H1 (cell line): Measurements from ENCODE around the gene SAP30L. TPM values are rescaled to one million over a fixed set of nuclear protein-coding genes. Genes with fewer than 3 reads are reported as not detected.

Experiments
- CTCF ChIA-PET: fragments of 300-600 bp; sonication (Branson Sonifier 250); formaldehyde crosslinking; loops from one replicate; lab custom pipeline; 2021; ENCODE audit not compliant: partially characterized antibody; lab: Charles Lee
- POLR2A ChIA-PET: fragments of 300-600 bp; sonication (Branson Sonifier 250); formaldehyde crosslinking; loops from one replicate; lab custom pipeline; 2021; ENCODE audit warnings: inconsistent platforms; ENCODE audit not compliant: partially characterized antibody; lab: Charles Lee
- DNase-seq, 2 experiments: peaks; one replicate each; pipeline versions ENCODE4 v3.0.0 to v3.0.0-alpha.2; 2010 to 2022; ENCODE audit warnings: low spot score in 2 of 2, low read depth in 1 of 2, mixed read lengths in 1 of 2
- FAIRE-seq: peaks from 2 replicates; lab custom pipeline; 2011; peaks lifted over from hg19 to GRCh38; lab: Jason Lieb, UNC
- H2AFZ ChIP-seq: 2 replicates; pipeline ENCODE4 v1.8.1; 2012; ENCODE audit warnings: low read length, inconsistent platforms
- H2AK5ac ChIP-seq: 2 replicates; pipeline ENCODE4 v1.6.1; 2013; ENCODE audit warnings: low read depth, low read length
- H2BK120ac ChIP-seq: replicated peaks from 2 replicates; pipeline ENCODE3; 2013; ENCODE audit warnings: low read depth, low read length, inconsistent platforms
- H2BK12ac ChIP-seq: 2 replicates; pipeline ENCODE4 v1.6.1; 2013; ENCODE audit warnings: low read depth, low read length
- H2BK15ac ChIP-seq: 2 replicates; pipeline ENCODE4 v1.6.1; 2013; ENCODE audit warnings: low read length
- H2BK20ac ChIP-seq: 2 replicates; pipeline ENCODE4 v1.6.1; 2013; ENCODE audit warnings: low read length
- H2BK5ac ChIP-seq: 2 replicates; pipeline ENCODE4 v1.6.1; 2013; ENCODE audit warnings: low read depth, low read length
- H3K14ac ChIP-seq: 2 replicates; pipeline ENCODE4 v1.6.1; 2013; ENCODE audit warnings: inconsistent platforms; ENCODE audit not compliant: insufficient read length
- H3K18ac ChIP-seq: 2 replicates; pipeline ENCODE4 v1.6.1; 2013; ENCODE audit warnings: low read length; ENCODE audit errors: extremely low read depth
- H3K23ac ChIP-seq: 2 replicates; pipeline ENCODE4 v1.6.1; 2013; ENCODE audit warnings: inconsistent platforms; ENCODE audit not compliant: insufficient read length
- H3K23me2 ChIP-seq: 2 replicates; pipeline ENCODE4 v1.6.1; 2013; ENCODE audit warnings: low read depth, low read length
- H3K27ac ChIP-seq: 2 replicates; pipeline ENCODE4 v1.6.1; 2011; ENCODE audit warnings: low read depth, low read length, inconsistent platforms
- H3K27me3 ChIP-seq, 4 experiments: replicated peaks in 1 of 4; 1 replicate in 1 of 4; 2 replicates in 3 of 4; pipeline versions ENCODE4 v1.6.1 to v1.8.1; 2011 to 2013; ENCODE audit warnings: low read length in 3 of 4, mild to moderate bottlenecking in 3 of 4, inconsistent platforms in 2 of 4, mixed read lengths in 2 of 4, moderate library complexity in 1 of 4; ENCODE audit not compliant: control insufficient read depth in 3 of 4, insufficient read depth in 3 of 4; ENCODE audit errors: extremely low read depth in 1 of 4
- H3K36me3 ChIP-seq, 4 experiments: 2 replicates each; pipeline versions ENCODE4 v1.6.1 to v1.8.1; 2011 to 2013; ENCODE audit warnings: mild to moderate bottlenecking in 4 of 4, low read length in 3 of 4, moderate library complexity in 2 of 4, control low read depth in 1 of 4, inconsistent platforms in 1 of 4; ENCODE audit not compliant: insufficient read depth in 4 of 4, control insufficient read depth in 2 of 4
- H3K4ac ChIP-seq: replicated peaks from 2 replicates; pipeline ENCODE3; 2013; ENCODE audit warnings: low read length, low read depth, mixed read lengths, inconsistent platforms; ENCODE audit not compliant: insufficient read length
- H3K4me1 ChIP-seq, 4 experiments: replicated peaks in 1 of 4; 1 replicate in 1 of 4; 2 replicates in 3 of 4; pipeline versions ENCODE4 v1.6.1 to v1.8.1; 2011 to 2013; ENCODE audit warnings: low read length in 3 of 4, inconsistent platforms in 2 of 4, mixed read lengths in 1 of 4; ENCODE audit not compliant: insufficient read depth in 4 of 4, control insufficient read depth in 3 of 4
- H3K4me2 ChIP-seq, 2 experiments: 2 replicates each; pipeline versions ENCODE4 v1.6.1 to v1.8.1; 2011 to 2013; ENCODE audit warnings: low read depth in 2 of 2, low read length in 2 of 2, control low read depth in 1 of 2, inconsistent platforms in 1 of 2, mild to moderate bottlenecking in 1 of 2; ENCODE audit not compliant: insufficient read depth in 1 of 2
- H3K4me3 ChIP-seq, 4 experiments: fragments of 200-600, 300-600 bp in 1 of 4; sonication (generic), shearing (Covaris generic), sonication (Bioruptor Twin) in 1 of 4; 2 replicates each; pipeline versions ENCODE4 v1.5.1 to v1.8.1; 2011 to 2016; ENCODE audit warnings: low read length in 4 of 4, low read depth in 3 of 4, control low read depth in 2 of 4, inconsistent platforms in 2 of 4, mild to moderate bottlenecking in 2 of 4, mixed read lengths in 1 of 4, moderate library complexity in 1 of 4; ENCODE audit not compliant: insufficient read depth in 2 of 4; ENCODE audit errors: extremely low read depth in 1 of 4
- H3K56ac ChIP-seq: replicated peaks from 2 replicates; pipeline ENCODE3; 2013; ENCODE audit warnings: low read depth, mild to moderate bottlenecking, mixed read lengths, low read length, inconsistent platforms; ENCODE audit not compliant: insufficient read length
- H3K79me1 ChIP-seq: 2 replicates; pipeline ENCODE4 v1.6.1; 2013; ENCODE audit warnings: low read depth, low read length, control low read depth
- H3K79me2 ChIP-seq, 2 experiments: 2 replicates each; pipeline versions ENCODE4 v1.6.1 to v1.8.1; 2012 to 2013; ENCODE audit warnings: low read length in 2 of 2, mild to moderate bottlenecking in 2 of 2, inconsistent platforms in 1 of 2; ENCODE audit not compliant: insufficient read depth in 2 of 2, control insufficient read depth in 1 of 2
- H3K9ac ChIP-seq, 4 experiments: replicated peaks in 1 of 4; 1 replicate in 1 of 4; 2 replicates in 3 of 4; pipeline versions ENCODE4 v1.6.1 to v1.8.1; 2011 to 2013; ENCODE audit warnings: low read depth in 3 of 4, low read length in 3 of 4, control low read depth in 2 of 4, mild to moderate bottlenecking in 2 of 4, moderate library complexity in 2 of 4, inconsistent platforms in 1 of 4; ENCODE audit errors: extremely low read depth in 1 of 4
- H3K9me3 ChIP-seq, 2 experiments: 2 replicates each; pipeline versions ENCODE4 v1.6.1 to v1.8.1; 2012 to 2013; ENCODE audit warnings: mild to moderate bottlenecking in 2 of 2, moderate library complexity in 2 of 2, control low read depth in 1 of 2, inconsistent platforms in 1 of 2, low read depth in 1 of 2, low read length in 1 of 2, mixed read lengths in 1 of 2; ENCODE audit not compliant: insufficient read depth in 2 of 2
- H4K20me1 ChIP-seq, 2 experiments: replicated peaks in 1 of 2; 2 replicates each; pipeline versions ENCODE3 to v1.8.1; 2011 to 2013; ENCODE audit warnings: inconsistent platforms in 2 of 2, low read length in 2 of 2, mild to moderate bottlenecking in 1 of 2; ENCODE audit not compliant: insufficient read depth in 2 of 2, control insufficient read depth in 1 of 2
- H4K5ac ChIP-seq: 2 replicates; pipeline ENCODE4 v1.6.1; 2013; ENCODE audit warnings: low read length, low read depth, mixed read lengths, inconsistent platforms; ENCODE audit not compliant: insufficient read length
- H4K8ac ChIP-seq: 2 replicates; pipeline ENCODE4 v1.8.0; 2013; ENCODE audit warnings: mild to moderate bottlenecking, moderate library complexity, low read length, inconsistent platforms; ENCODE audit not compliant: insufficient read depth; ENCODE audit errors: extremely low read depth
- H4K91ac ChIP-seq: replicated peaks from 2 replicates; pipeline ENCODE3; 2013; ENCODE audit warnings: low read length, mixed read lengths, inconsistent platforms; ENCODE audit not compliant: insufficient read length
- E2F6 ChIP-seq: IDR thresholded peaks from 2 replicates; pipeline ENCODE4 v1.6.1; 2012; ENCODE audit warnings: inconsistent platforms
- KDM4A ChIP-seq: IDR thresholded peaks from one replicate; pipeline ENCODE4 v1.7.1; 2012; ENCODE audit warnings: low read depth, mild to moderate bottlenecking, moderate library complexity, low read length, inconsistent platforms; ENCODE audit not compliant: severe bottlenecking
- TBP ChIP-seq: IDR thresholded peaks from 2 replicates; pipeline ENCODE4 v1.6.1; 2011; ENCODE audit warnings: low read depth, low read length, improper control_type of control experiment
- WGBS, 2 experiments: shearing (Covaris generic) in 1 of 2; methylation state at CpG; one replicate each; pipeline versions ENCODE4 v1.1.6 to v1.1.7; 2013 to 2015; ENCODE audit warnings: low lambda C conversion rate in 2 of 2, mixed read lengths in 2 of 2, inconsistent platforms in 1 of 2, low coverage in 1 of 2, missing lambda C conversion rate in 1 of 2; ENCODE audit not compliant: insufficient replicate concordance in 2 of 2, insufficient coverage in 1 of 2, insufficient read length in 1 of 2; ENCODE audit errors: extremely low coverage in 1 of 2, missing lambda C conversion rate in 1 of 2; 5-methylcytosine and 5-hydroxymethylcytosine counted together
- polyA plus RNA-seq, 7 experiments: library from polyadenylated mRNA; depleted of rRNA in 3 of 7; stranded (reverse) in 5 of 7; unstranded in 2 of 7; fragments of >200 nt in 5 of 7; fragments of 200-250 nt in 2 of 7; gene quantifications; 1 replicate in 5 of 7; 2 replicates in 1 of 7; 4 replicates in 1 of 7; pipeline versions ENCODE4 v1.2.1 to v1.2.3, GENCODE V29; 2011 to 2013; ENCODE audit warnings: missing spikeins in 2 of 7, mixed read lengths in 2 of 7
- total RNA-seq: library from RNA; stranded (reverse); fragmentation: NEBNext Ultra II Directional; extraction: Animal tissue kit (Norgen Biotek cat#: 25700); gene quantifications from 2 replicates; pipeline ENCODE4 v1.2.1, GENCODE V29; 2021

SAP30L gene
- total and polyA plus RNA-seq, 2 of the 8 experiments (the other 6 are each of a cell fraction or from before 2014, with no cell fraction given), result 12.2 to 31.5 TPM

- Histone ChIP-seq H2BK120ac (no peak overlapping the region), H3K4me1 (no peaks in the 10 kb centered on the region), H2BK12ac (no peak overlapping the region), H2AFZ (no peak overlapping the region), H2AK5ac (no peak overlapping the region), H4K20me1 (no peaks in the 10 kb centered on the region), H2BK20ac (no peak overlapping the region), H4K91ac (no peak overlapping the region), H2BK15ac (no peak overlapping the region), H3K27ac (no peak overlapping the region), H4K5ac (no peak overlapping the region)
- CTCF ChIA-PET, result interaction anchor here (0.7 to 2.0 kb wide), 4 partner anchors 8 to 116 kb away, joined by 4 to 7 read pairs (median 5); no protein-coding TSS in a partner anchor
- TF ChIP-seq TBP (0 out of 2 replicates have a peak, but pooled peaks have one; percentile 53), E2F6 (no peak), KDM4A (peak; percentile 21)
- TF ChIP-seq, all 59 proteins: peak for 2
- Histone ChIP-seq H3K9ac (no peak overlapping the region), H3K4me3 (peak overlapping the region in 1 of 4 experiments; percentile 42; a peak in 2 of 8 replicates), H4K8ac (peak overlapping the region; percentile 89), H3K4ac (no peak overlapping the region), H3K23me2 (no peaks in the 10 kb centered on the region; the same call in 1 of the 2 replicates), H3K9me3 (no peaks in the 10 kb centered on the region), H3K4me2 (no peak overlapping the region; a peak in 1 of 4 replicates), H3K79me1 (no peaks in the 10 kb centered on the region), H2BK5ac (no peak overlapping the region), H3K23ac (no peak overlapping the region), H3K56ac (no peak overlapping the region), H3K14ac (no peak overlapping the region), H3K27me3 (peaks cover 0 to 10% (median 5%) of the 10 kb centered on the region in 4 experiments; a peak in 4 of 7 replicates), H3K79me2 (no peaks in the 10 kb centered on the region), H3K18ac (no peak overlapping the region), H3K36me3 (no peaks in the 10 kb centered on the region)
- FAIRE-seq (no peak), DNase-seq (peak in 1 of 2 experiments; percentile 55)
- 54% methylated on average over 28 of the region's 29 CpGs; no CpG with 5 or more reads in 1 of the 2 experiments for WGBS, 2 experiments
- POLR2A ChIA-PET, result interaction anchor here (0.6 kb wide), 1 partner anchor 17 kb away, joined by 3 read pairs; no protein-coding TSS in a partner anchor
Observed at GRCh38 chr5:154493274-154493673, 47.5 kb downstream of the SAP30L start.
